GM21576 (cell line): ENCODE measurements around the gene LAMA2.
"Not testable (repeated sequence)": the region's sequence is repeated elsewhere in the genome, so short reads cannot be mapped to it uniquely, and the experiment has no call there.

ENCODE experiments used
- ATAC-seq: cut with Tn5 transposase; IDR thresholded peaks from one replicate; pipeline ENCODE4 v1.9.1; 2021; ENCODE audit warnings: mild to moderate bottlenecking, moderate library complexity; ENCODE audit not compliant: unreplicated experiment

Gene LAMA2

GRCh38 chr6:129164032-129164431 lies 281.1 kb downstream of the LAMA2 start:
- ATAC-seq: no peak

- not testable (repeated sequence) for ATAC-seq
Measured at GRCh38 chr6:129172279-129172995, 289.5 kb downstream of the LAMA2 start.

GRCh38 chr6:129175066-129175465 lies 292.1 kb downstream of the LAMA2 start:
- no peak for ATAC-seq

GRCh38 chr6:129177801-129178200 lies 294.9 kb downstream of the LAMA2 start:
- ATAC-seq: no peak

- no peak for ATAC-seq
Measured at GRCh38 chr6:129179283-129179682, 296.3 kb downstream of the LAMA2 start.

GRCh38 chr6:129181001-129181400 lies 298.1 kb downstream of the LAMA2 start:
- no peak for ATAC-seq

GRCh38 chr6:129183187-129183591 lies 300.3 kb downstream of the LAMA2 start:
- no peak for ATAC-seq

- ATAC-seq: no peak
Measured at GRCh38 chr6:129183681-129184301, 300.9 kb downstream of the LAMA2 start.

GRCh38 chr6:129184324-129184723 lies 301.4 kb downstream of the LAMA2 start:
- no peak for ATAC-seq

GRCh38 chr6:129184808-129185366 lies 301.9 kb downstream of the LAMA2 start:
- ATAC-seq: no peak

- ATAC-seq: no peak
Measured at GRCh38 chr6:129186988-129187387, 304.1 kb downstream of the LAMA2 start.

GRCh38 chr6:129188306-129188705 lies 305.4 kb downstream of the LAMA2 start:
- ATAC-seq: no peak

GRCh38 chr6:129188795-129189194 lies 305.9 kb downstream of the LAMA2 start:
- no peak for ATAC-seq

GRCh38 chr6:129189266-129189665 lies 306.3 kb downstream of the LAMA2 start:
- no peak for ATAC-seq

- no peak for ATAC-seq
Measured at GRCh38 chr6:129191235-129191634, 308.3 kb downstream of the LAMA2 start.

GRCh38 chr6:129192458-129192989 lies 309.6 kb downstream of the LAMA2 start:
- ATAC-seq: no peak

GRCh38 chr6:129194306-129194941 lies 311.5 kb downstream of the LAMA2 start:
- ATAC-seq: no peak

- ATAC-seq: no peak
Measured at GRCh38 chr6:129195161-129195560, 312.2 kb downstream of the LAMA2 start.

GRCh38 chr6:129195643-129196042 lies 312.7 kb downstream of the LAMA2 start:
- no peak for ATAC-seq

- ATAC-seq: no peak
Measured at GRCh38 chr6:129197154-129197553, 314.2 kb downstream of the LAMA2 start.

GRCh38 chr6:129200151-129200550 lies 317.2 kb downstream of the LAMA2 start:
- no peak for ATAC-seq
